Keratinocyte (primary cell): Measurements from ENCODE around the gene CLEC2A. TPM values are rescaled to one million over a fixed set of nuclear protein-coding genes. Genes with fewer than 3 reads are reported as not detected.

ENCODE experiments used
- DNase-seq: peaks from one replicate; pipeline ENCODE4 v3.0.0-alpha.2; 2011; ENCODE audit warnings: low read depth, missing footprints, low spot score
- FAIRE-seq: peaks from 2 replicates; lab custom pipeline; 2011; peaks lifted over from hg19 to GRCh38; lab: Jason Lieb, UNC
- H2AFZ ChIP-seq: 2 replicates; pipeline ENCODE4 v1.6.0; 2012; ENCODE audit warnings: low read length, control low read depth, inconsistent platforms; ENCODE audit not compliant: control insufficient read depth
- H3K27ac ChIP-seq: 2 replicates; pipeline ENCODE4 v1.5.1; 2011; ENCODE audit warnings: low read length; ENCODE audit not compliant: control insufficient read depth, insufficient read depth
- H3K27me3 ChIP-seq: 3 replicates; pipeline ENCODE4 v1.6.0; 2011; ENCODE audit warnings: low read length; ENCODE audit not compliant: control insufficient read depth, insufficient read depth; ENCODE audit errors: extremely low read depth
- H3K36me3 ChIP-seq, 2 experiments: 2 replicates in 1 of 2; 3 replicates in 1 of 2; pipeline ENCODE4 v1.5.1; 2011; ENCODE audit warnings: low read length in 2 of 2, mild to moderate bottlenecking in 1 of 2; ENCODE audit not compliant: control insufficient read depth in 2 of 2, insufficient read depth in 2 of 2; ENCODE audit errors: extremely low read depth in 1 of 2
- H3K4me1 ChIP-seq: 3 replicates; pipeline ENCODE4 v1.5.1; 2011; ENCODE audit warnings: low read length; ENCODE audit not compliant: control insufficient read depth, insufficient read depth; ENCODE audit errors: extremely low read depth
- H3K4me2 ChIP-seq: 3 replicates; pipeline ENCODE4 v1.6.0; 2011; ENCODE audit warnings: low read depth, low read length; ENCODE audit not compliant: control insufficient read depth, insufficient read depth; ENCODE audit errors: extremely low read depth
- H3K4me3 ChIP-seq, 3 experiments: fragments of 200-600 bp in 1 of 3; sonication (generic) in 1 of 3; 2 replicates in 2 of 3; 3 replicates in 1 of 3; pipeline ENCODE4 v1.5.1; 2011 to 2016; ENCODE audit warnings: low read length in 3 of 3, mild to moderate bottlenecking in 3 of 3, control low read depth in 2 of 3, inconsistent platforms in 1 of 3, low read depth in 1 of 3, mixed read lengths in 1 of 3, mixed run types in 1 of 3, moderate library complexity in 1 of 3; ENCODE audit not compliant: control insufficient read depth in 2 of 3, insufficient read depth in 2 of 3; ENCODE audit errors: extremely low read depth in 1 of 3
- H3K79me2 ChIP-seq: 2 replicates; pipeline ENCODE4 v1.6.0; 2012; ENCODE audit warnings: low read length; ENCODE audit not compliant: control insufficient read depth, insufficient read depth
- H3K9ac ChIP-seq: 3 replicates; pipeline ENCODE4 v1.6.0; 2011; ENCODE audit warnings: low read length; ENCODE audit not compliant: control insufficient read depth, insufficient read depth; ENCODE audit errors: extremely low read depth
- H3K9me1 ChIP-seq: 3 replicates; pipeline ENCODE4 v1.6.0; 2011; ENCODE audit warnings: low read length; ENCODE audit not compliant: control insufficient read depth, insufficient read depth; ENCODE audit errors: extremely low read depth
- H3K9me3 ChIP-seq: 2 replicates; pipeline ENCODE4 v1.5.1; 2012; ENCODE audit warnings: low read depth, low read length; ENCODE audit not compliant: control insufficient read depth
- H4K20me1 ChIP-seq: 3 replicates; pipeline ENCODE4 v1.6.0; 2011; ENCODE audit warnings: low read length; ENCODE audit not compliant: control insufficient read depth, insufficient read depth; ENCODE audit errors: extremely low read depth
- EZH2 ChIP-seq: IDR thresholded peaks from one replicate; pipeline ENCODE4 v1.6.1; 2012; ENCODE audit warnings: inconsistent platforms, mild to moderate bottlenecking, low read length, moderate library complexity
- dilution Hi-C: fragments of 300-500 bp; cut with MboI; formaldehyde crosslinking; loops from one replicate; pipeline ENCODE4 v1.7.0; 2020; ENCODE audit warnings: low sequenced_read_pairs; ENCODE audit not compliant: extremely low pct_ligation_motif_present
- polyA plus RNA-seq, 5 experiments: library from polyadenylated mRNA; depleted of rRNA in 3 of 5; stranded (reverse) in 3 of 5; stranded (forward) in 1 of 5; unstranded in 1 of 5; fragments of >200 nt; gene quantifications; 1 replicate in 1 of 5; 2 replicates in 3 of 5; 3 replicates in 1 of 5; pipeline versions ENCODE4 v1.2.1 to v1.2.3, GENCODE V29; 2011 to 2012; ENCODE audit warnings: missing spikeins in 2 of 5, low read depth in 1 of 5, low replicate concordance in 1 of 5
- TF ChIP-seq, protein P1 (sequence below), 3 experiments: IDR thresholded peaks in 1 of 3; conservative IDR thresholded peaks in 1 of 3; optimal IDR thresholded peaks in 1 of 3; 2 replicates in 2 of 3; 3 replicates in 1 of 3; pipeline versions ENCODE3 to v1.5.1; 2011; ENCODE audit warnings: low read length in 3 of 3, mild to moderate bottlenecking in 3 of 3, moderate library complexity in 2 of 3, control low read depth in 1 of 3, inconsistent platforms in 1 of 3; ENCODE audit not compliant: insufficient read depth in 2 of 3; ENCODE audit errors: extremely low read depth in 1 of 3

The CLEC2A gene
- polyA plus RNA-seq, 1 donor (not counting 4 experiments of a cell fraction or from before 2014, with no cell fraction given), result 0.88 TPM

GRCh38 chr12:9881988-9882387 is 50.2 kb downstream of the CLEC2A start:
- Histone ChIP-seq H2AFZ (no peak overlapping the region), H3K9ac (no peak overlapping the region), H4K20me1 (no peaks in the 10 kb centered on the region), H3K9me1 (no peaks in the 10 kb centered on the region), H3K4me3 (no peak overlapping the region), H3K9me3 (no peaks in the 10 kb centered on the region), H3K27ac (no peak overlapping the region), H3K4me2 (no peak overlapping the region), H3K36me3 (no peaks in the 10 kb centered on the region), H3K27me3 (no peaks in the 10 kb centered on the region), H3K79me2 (no peaks in the 10 kb centered on the region), H3K4me1 (peaks cover 11% of the 10 kb centered on the region)
- FAIRE-seq (no peak), DNase-seq (no peak)
- dilution Hi-C loops, result no loop called here
- TF ChIP-seq, protein P1, sequence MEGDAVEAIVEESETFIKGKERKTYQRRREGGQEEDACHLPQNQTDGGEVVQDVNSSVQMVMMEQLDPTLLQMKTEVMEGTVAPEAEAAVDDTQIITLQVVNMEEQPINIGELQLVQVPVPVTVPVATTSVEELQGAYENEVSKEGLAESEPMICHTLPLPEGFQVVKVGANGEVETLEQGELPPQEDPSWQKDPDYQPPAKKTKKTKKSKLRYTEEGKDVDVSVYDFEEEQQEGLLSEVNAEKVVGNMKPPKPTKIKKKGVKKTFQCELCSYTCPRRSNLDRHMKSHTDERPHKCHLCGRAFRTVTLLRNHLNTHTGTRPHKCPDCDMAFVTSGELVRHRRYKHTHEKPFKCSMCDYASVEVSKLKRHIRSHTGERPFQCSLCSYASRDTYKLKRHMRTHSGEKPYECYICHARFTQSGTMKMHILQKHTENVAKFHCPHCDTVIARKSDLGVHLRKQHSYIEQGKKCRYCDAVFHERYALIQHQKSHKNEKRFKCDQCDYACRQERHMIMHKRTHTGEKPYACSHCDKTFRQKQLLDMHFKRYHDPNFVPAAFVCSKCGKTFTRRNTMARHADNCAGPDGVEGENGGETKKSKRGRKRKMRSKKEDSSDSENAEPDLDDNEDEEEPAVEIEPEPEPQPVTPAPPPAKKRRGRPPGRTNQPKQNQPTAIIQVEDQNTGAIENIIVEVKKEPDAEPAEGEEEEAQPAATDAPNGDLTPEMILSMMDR (optimal IDR thresholded peaks at IDR 0.05 in 1 of 3, IDR thresholded peaks at IDR 0.05 in 1 of 3, conservative IDR thresholded peaks at IDR 0.05 in 1 of 3; ENCODE audit: extremely low read depth in 1 of 3, insufficient read depth in 2 of 3, low read length in 3 of 3), result no peak
- TF ChIP-seq EZH2, result no peak

- TF ChIP-seq EZH2, result no peak
- TF ChIP-seq, protein P1 (optimal IDR thresholded peaks at IDR 0.05 in 1 of 3, IDR thresholded peaks at IDR 0.05 in 1 of 3, conservative IDR thresholded peaks at IDR 0.05 in 1 of 3; ENCODE audit: extremely low read depth in 1 of 3, insufficient read depth in 2 of 3, low read length in 3 of 3), result no peak
- H3K9ac ChIP-seq, result no peak within 1 kb of the TSS
- H2AFZ ChIP-seq, result no peak within 1 kb of the TSS
- FAIRE-seq, result no peak
- no peaks in the 10 kb centered on the region for H4K20me1 ChIP-seq
- H3K4me1 ChIP-seq, result peaks cover 11% of the 10 kb centered on the region
- no peak for DNase-seq
- dilution Hi-C loops, result no loop called here
- no peak within 1 kb of the TSS for H3K4me2 ChIP-seq
- H3K79me2 ChIP-seq, result no peaks in the 10 kb centered on the region
- no peaks in the 10 kb centered on the region for H3K27me3 ChIP-seq
- H3K4me3 ChIP-seq, result no peak within 1 kb of the TSS
- H3K36me3 ChIP-seq, result no peaks in the 10 kb centered on the region
- H3K9me1 ChIP-seq, result no peaks in the 10 kb centered on the region
- no peaks in the 10 kb centered on the region for H3K9me3 ChIP-seq
- H3K27ac ChIP-seq, result no peak within 1 kb of the TSS
Observed at GRCh38 chr12:9881246-9881645, 50.9 kb downstream of the CLEC2A start, which contains the start of gene KLRF2. Gene KLRF2, plus strand, starts transcription at chr12:9881489. Its CDS starts 107 bp downstream, at chr12:9881596.
